SW 1271 (cell line): ENCODE measurements around the gene GBP3.
"Not testable (repeated sequence)": the region's sequence is repeated elsewhere in the genome, so short reads cannot be mapped to it uniquely, and the experiment has no call there.

Source experiments
- DNase-seq, 2 experiments: peaks; one replicate each; lab custom pipeline; 2025; lab: John Stamatoyannopoulos, UW

Gene GBP3

DNA sequence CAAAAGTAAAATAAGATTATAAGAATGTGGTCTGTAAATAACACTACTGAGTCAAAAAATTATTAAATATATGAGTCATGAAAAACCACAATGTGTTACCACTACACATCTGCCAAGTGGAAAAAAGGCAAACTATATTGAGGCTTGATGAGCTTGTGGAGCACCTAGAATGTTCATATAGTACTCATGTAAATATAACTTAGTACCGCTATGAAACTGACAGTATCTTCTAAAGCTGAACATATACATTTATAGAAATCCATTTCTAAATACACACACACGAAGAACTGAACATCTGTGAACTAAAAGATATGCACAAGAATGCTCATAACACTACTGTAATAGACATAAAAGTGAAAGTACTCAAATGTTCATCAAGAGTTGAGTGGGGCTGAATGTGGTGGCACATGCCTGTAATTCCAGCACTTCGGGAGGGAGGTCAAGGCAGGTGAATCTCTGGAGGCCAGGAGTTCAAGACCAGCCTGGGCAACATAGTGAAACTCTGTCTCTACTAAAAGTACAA lies 18.5 kb upstream of the GBP3 start:
- DNase-seq, result no peak

- no peak for DNase-seq
These were observed 17.6 kb upstream of the GBP3 start for GRCh38 chr1:89040315-89040626.

DNA sequence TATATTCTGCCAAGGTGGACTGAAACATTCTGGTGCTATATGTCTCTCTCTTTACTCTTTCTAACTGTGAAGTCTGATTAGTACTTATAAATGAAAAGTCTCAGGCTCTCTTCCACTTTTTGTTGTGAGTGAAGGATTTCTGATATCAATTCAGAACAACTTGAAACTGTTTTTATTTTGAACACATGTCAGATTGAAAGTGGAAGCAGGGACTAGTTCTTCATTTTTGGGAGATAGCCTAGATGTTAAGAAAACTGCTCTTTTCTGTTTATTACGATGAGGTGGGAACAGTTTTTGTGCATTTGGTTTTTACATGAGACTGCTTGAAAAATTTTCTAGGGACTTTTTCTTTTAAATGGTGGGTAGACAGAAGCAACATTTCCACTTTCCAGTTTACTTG lies 14.5 kb upstream of the GBP3 start:
- no peak for DNase-seq

DNA sequence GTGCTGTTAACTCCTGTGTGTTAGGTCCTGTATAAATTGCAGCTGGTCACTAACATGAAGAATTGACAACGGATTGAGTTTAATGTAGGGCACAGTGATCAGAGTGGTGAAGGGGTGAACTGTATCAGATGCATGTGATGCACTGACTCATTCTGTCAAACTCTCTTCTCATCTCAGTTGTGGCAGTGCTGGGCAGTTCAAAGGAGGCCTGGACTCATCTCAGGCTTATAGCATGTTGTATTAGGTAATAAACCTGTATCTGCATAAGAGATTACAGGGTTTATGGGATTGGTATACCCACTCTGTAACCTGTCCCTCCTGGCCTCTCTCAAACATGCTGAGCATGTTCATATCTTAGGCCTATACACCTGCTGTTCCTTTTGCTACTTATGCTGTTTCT lies 12.4 kb upstream of the GBP3 start:
- no peak for DNase-seq

- DNase-seq, result not testable (repeated sequence)
These were observed 11.3 kb upstream of the GBP3 start for GRCh38 chr1:89034004-89034403.

DNA sequence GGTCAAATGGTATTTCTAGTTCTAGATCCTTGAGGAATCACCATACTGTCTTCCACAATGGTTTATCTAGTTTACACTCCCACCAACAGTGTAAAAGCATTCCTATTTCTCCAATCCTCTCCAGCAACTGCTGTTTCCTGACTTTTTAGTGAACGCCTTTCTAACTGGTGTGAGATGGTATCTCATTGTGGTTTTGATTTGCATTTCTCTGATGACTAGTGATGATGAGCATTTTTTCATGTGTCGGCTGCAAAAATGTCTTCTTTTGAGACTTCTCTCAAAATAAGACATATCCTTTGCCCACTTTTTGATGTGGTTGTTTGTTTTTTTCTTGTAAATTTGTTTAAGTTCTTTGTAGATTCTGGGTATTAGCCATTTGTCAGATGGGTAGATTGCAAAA lies 6.4 kb upstream of the GBP3 start:
- DNase-seq, result not testable (repeated sequence)

GRCh38 chr1:89025928-89026327 lies 3.3 kb upstream of the GBP3 start:
- no peak for DNase-seq

DNA sequence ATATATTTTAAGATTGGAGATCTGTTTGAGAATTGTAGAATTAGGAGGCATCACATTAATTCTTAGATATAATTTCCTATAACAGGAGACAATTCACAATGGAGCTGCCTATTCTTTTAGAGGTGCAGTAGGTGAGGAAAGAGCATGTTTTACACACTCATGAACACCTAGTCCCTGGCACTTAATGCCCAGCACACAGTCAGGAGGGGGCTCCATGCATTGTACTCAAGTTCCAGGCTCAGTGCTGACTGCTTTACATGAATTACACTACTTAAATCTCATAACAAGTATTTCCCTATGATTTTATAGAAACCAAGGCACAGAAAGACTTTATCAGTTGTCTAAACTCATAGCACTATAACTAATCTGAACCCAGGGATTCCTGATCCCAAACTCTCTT lies 360 bp upstream of the GBP3 start:
- no peak for DNase-seq

DNA sequence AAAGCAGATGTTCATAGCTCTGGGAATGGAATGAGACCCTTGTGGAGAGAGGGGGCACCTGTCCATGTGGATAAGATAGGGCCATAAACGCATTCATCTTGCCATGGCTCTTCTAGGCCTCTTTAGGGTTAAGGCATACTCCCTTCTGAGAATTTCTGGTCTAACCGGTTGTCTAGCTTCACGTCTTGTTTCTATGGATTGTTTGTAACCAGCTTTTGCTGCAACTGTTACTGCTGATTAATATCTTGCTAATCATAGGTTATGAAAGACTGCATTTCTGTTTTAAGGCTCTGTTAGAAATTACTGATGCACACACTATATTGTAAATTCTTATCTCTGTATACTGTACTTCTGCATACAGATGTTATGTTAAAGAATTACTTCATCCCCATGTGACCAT lies 4.3 kb downstream of the GBP3 start:
- DNase-seq, result not testable (repeated sequence)

DNA sequence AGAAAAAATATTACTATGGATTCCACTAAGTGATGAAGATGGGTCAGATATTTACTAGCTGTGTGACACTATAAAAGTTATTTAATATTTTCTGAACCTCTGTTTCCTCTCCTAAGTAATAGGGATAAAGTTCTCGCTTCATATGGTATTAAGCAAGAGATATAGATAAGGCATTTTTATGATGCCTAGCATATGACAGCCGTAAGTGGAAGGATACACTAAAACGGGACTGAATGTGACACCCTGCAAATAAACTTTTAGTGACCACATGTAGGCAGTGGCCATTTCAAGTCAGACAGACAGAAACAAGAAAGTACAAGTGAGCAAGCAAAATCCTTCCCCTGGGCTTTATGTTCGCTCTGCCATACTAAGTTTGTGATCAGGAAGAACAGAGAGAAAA lies 14.2 kb downstream of the GBP3 start:
- DNase-seq, result no peak

- no peak for DNase-seq
These were observed 17.1 kb downstream of the GBP3 start for GRCh38 chr1:89005286-89006151.

- not testable (repeated sequence) for DNase-seq
These were observed 20.5 kb downstream of the GBP3 start for GRCh38 chr1:89002176-89002575.

DNA sequence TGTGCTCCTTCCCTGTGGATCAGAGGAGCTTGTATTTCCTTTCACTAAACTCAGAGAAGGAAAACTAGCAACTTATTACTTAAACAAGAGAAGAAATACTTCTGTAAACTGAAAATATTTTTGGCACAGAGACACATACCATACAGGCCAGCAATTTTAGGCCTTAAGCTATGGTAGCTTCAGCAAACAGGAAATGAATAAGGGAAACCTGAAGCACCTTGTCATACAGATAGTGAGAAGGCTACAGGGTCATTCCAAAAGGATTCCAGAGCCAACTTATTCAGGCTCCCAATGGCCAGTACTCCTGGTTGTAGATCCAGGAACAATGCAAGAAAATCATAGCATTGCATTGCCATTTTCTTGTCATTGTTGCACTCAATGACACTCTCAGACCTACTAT lies 21.2 kb downstream of the GBP3 start:
- DNase-seq, result no peak

- peak; percentile 10 to 62 for DNase-seq
These were observed 23.9 kb downstream of the GBP3 start for GRCh38 chr1:88998716-88999115.

DNA sequence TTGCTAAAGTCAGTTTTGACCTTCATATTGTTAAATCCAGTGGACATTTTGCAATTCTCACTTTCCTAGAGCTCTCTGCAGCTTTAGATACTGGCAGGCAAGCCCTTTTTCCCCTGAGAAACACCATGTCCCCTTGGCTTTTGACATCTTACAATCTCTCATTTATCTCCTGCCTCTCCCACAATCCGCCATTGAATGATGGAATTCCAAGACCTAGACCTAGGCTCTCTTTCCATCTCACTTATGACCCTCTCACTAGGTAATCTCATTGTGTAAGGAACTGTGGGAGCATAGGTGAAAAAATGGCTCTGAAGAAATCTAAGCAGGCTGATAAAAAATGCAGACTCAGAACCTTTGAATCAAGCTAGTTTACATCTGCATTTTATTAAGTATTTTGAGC lies 32.2 kb downstream of the GBP3 start:
- DNase-seq, result no peak

DNA sequence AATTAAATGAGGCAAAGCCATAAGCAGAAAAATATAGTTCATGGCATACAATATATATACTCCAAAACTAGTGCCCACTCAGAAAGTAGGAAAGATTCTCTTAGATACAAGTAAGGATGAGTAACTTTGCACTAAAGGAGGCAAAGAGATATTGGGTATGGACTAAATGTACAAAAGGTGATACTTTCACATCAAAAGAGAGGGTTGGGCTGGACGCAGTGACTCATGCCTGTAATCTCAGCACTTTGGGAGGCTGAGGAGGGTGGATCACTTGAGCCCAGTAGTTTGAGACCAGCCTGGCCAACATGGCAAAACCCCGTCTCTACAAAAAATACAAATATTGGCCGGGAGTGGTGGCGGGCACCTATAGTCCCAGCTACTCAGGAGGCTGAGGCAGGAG lies 37.0 kb downstream of the GBP3 start:
- DNase-seq, result no peak

DNA sequence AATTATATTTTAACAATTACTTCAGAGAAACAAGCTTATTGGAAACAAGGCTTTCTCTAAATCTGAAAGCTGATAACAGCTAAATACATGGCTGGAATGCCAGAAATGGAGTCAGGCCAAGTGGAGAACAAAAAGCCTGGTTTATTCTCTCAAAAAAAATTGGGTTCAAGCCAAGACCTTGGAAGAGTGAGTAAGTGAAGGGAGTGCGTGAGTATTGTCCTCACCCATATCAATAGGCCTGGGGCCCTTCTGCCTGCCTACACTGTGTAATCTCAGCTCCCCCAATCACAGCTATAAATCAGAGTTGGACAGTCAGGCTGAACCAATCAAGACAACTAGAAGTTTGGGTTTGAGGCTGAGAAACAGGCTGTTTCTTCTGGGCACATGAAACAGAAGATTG lies 37.6 kb downstream of the GBP3 start:
- peak in 1 of 2 experiments; percentile 36 for DNase-seq

- no peak for DNase-seq
These were observed 38.1 kb downstream of the GBP3 start for GRCh38 chr1:88984569-88984968.

DNA sequence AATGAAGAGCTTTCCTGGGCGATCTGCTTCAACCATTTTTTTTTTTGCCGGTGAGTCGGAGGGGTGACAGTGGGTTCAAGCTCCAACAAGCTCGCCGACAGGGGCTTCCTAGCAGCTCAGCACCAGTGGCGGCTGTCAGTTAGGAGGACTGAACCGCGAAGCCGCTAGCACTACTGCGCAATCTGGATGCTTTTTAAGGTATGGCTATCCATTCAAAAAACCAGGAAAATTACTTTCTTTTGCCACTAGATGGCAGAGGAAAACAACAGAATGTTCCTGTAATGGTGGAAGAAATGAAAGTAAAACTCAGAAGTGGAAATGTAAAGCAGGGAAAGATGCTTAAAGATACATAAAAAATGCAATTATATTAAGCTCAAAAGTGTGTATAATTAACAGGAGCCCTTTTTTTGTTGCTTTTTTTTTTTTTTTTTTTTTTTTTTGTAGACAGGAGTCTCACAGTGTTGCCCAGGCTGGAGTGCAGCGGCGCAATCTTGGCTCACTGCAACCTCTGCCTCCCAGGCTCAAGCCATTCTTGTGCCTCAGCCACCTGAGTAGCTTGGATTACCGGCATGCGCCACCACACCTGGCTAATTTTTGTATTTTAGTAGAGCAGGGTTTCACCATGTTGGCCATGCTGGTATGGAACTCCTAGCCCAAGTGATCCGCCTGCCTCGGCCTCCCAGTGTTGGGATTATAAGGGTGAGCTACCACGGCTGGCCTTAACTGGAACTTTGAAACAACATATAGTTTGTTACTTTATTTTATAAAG lies 38.7 kb downstream of the GBP3 start:
- peak in 1 of 2 experiments; percentile 28 for DNase-seq

DNA sequence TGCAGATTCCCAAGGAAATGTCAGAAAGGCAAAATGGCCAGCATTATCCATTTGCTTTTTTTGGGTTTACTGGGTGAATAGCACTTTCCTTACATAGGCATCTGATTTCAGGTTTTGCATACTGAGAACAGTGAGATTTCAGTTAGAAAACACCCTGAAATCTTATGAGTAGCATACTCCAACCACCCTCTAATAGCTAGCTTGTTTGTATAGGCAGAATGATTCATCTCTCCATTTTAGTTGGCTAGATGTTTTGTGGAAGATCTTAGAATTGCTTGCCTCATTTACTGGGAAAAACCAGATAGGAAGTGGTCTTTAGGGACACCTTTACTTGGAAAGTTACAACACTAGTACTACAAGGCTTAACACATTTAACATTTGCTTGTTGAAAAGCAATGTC lies 40.6 kb downstream of the GBP3 start:
- no peak for DNase-seq

DNA sequence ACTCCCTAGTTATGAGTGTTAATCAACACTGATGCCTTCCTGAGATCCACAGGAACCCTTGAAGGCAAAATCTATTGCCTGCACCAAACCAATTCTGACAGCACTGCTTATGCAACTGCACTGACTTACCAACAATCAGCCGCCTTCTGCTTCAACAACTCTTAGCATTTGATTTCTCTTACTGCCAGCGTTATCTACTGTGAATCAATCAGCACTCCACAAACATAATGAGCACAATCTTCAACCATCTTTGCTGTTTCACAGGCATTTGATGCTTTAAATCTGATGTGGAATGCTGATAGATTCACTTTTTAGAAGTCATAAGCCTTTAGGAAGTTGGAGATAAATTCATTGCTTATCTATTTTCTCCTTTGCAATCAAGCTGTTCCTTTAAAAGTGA lies 41.2 kb downstream of the GBP3 start:
- not testable (repeated sequence) for DNase-seq

GRCh38 chr1:88980870-88981269 lies 41.8 kb downstream of the GBP3 start:
- DNase-seq, result no peak

DNA sequence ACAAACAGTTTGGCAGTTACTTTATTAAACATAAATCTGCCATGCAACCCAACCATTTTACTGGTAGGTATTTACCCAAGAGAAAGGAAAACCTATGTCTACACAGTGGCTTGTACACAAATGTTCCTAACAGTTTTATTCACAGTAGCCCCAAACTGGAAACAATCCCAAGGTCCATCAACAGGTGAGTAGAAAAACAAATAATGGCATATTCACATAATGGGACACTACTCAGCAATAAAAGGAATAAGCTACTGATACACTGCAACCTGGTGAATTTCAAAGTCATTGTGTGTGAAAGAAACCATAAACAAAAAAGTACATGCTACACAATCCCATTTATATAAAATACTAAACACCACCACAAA lies 42.9 kb downstream of the GBP3 start:
- DNase-seq, result no peak
